ENCODE measurements around the gene VWA5B1. TPM values are rescaled to one million over a fixed set of nuclear protein-coding genes. Genes with fewer than 3 reads are reported as not detected.

The VWA5B1 gene
- total RNA-seq, 1 experiment from 2014 or later: not detected

DNA sequence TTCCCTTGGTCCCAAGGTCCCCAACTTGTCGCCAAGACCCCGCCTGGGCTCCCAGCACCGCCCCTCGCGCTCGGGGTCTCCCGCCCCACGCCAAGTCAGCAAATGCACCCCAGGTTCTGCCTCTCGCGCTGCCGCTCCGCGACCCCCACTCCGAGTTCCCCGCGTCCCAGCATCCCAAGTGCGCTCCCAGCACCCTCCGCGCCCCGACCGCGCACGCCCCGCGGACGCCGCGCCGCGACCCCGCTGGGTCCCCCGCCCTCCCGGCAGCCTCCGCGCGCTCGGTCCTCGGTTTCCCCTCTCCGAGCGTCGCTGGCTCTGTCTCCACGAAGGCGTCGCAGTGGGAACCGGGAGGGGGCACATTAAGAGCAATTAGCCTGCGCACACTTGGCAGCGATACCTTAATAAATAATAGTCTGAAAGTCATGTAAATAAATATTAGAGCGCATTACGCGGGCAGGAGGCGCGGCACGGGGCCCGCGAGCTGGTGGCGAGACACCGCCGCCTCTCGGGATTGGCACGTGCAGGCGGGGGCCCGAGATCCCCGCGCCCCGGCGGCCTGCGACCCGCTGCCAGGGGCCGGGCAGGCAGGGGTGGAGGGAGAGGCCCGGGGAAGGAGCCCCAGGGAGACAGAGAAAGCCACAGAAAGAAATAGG lies 75.9 kb downstream of the VWA5B1 start:
- DNase-seq (ENCODE audit: low read depth): no peak

DNA sequence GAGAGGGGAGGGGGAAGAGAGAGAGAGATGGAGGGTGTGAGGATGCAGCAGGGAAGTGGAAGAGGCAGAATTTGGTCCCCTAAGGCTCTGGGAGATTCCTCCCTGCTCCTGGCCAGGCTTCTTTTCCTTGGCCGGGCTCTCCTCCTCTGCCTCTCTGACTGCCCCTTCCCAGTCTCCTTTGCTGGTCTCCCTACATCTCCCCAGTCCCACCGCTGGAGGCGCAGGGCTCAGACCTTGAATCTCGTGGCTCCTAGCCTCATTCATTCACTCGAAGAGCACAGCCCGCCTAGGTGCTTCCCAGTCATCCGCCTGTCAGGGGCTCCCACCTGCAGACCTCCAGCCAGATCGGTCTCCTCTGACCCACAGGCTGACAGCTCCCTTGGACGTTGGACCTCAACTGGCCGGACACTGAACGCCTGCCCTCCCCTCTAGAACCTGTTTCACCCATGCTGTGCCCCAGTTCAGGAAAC lies 76.5 kb downstream of the VWA5B1 start:
- DNase-seq (ENCODE audit: low read depth): peak; percentile 62

DNA sequence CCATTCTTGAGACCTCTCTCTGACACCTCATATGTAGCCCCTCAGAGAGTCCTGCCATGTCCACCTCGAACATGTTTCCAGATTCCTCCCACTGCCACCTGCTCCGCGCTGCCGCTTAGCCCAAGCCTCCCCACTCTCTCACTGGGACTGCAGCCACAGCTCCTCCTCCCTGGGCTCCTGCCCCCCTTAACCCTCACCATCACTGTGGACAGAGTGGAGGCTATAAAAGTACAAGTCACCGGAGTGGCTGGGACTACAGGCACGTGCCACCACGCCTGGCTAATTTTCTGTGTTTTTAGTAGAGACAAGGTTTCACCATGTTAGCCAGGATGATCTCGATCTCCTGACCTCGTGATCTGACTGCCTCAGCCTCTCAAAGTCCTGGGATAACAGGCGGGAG lies 77.0 kb downstream of the VWA5B1 start:
- no peak for DNase-seq (ENCODE audit: low read depth)

DNA sequence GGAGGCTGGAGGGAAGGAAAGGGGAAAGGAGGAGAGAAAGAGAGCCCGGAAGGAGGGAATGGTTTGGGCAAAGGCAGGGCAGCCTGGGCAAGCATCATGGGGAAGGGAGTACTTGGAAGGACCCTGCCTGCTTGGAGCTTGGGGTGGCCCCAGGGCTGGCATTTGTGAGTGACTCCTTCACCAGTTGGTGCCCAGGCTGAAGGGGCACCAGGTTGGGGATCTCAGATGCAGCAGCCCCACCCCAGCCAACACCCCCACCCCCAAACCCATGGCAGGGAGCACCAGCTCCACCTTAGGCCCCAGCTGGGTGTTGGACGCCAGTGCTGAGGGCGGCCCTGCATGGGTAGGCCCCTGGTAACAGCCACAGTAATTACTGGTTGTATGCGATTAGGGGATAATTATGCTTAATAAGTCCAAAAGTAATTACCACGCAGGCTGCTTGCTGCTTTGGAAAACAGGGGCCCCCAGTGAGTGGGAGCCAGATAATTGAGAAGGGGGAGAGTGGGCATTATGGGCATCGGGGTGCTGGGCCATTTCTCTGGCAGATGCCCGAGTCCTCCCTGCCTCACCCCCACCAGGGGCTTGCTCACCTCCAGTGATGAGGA lies 78.3 kb downstream of the VWA5B1 start:
- no peak for DNase-seq (ENCODE audit: low read depth)

DNA sequence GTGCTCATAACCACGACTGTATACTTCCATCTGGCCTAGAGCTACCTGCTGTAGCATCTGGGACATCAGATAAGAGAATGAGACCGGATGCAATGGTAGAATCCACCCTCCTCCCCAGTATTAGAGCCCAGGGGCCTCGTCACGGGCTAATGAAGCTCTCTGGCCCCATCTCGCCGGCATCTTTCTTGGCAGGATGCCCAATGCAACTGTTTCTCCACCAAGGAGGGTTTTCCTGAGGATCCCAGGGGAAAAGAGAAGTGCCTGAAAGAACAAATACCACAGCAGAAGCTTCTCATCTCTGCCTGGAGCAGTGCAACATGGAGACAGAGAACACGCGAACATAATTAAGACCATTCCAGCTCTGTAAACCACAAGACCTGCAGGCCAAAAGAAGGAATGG lies 80.0 kb downstream of the VWA5B1 start:
- DNase-seq (ENCODE audit: low read depth): no peak

DNA sequence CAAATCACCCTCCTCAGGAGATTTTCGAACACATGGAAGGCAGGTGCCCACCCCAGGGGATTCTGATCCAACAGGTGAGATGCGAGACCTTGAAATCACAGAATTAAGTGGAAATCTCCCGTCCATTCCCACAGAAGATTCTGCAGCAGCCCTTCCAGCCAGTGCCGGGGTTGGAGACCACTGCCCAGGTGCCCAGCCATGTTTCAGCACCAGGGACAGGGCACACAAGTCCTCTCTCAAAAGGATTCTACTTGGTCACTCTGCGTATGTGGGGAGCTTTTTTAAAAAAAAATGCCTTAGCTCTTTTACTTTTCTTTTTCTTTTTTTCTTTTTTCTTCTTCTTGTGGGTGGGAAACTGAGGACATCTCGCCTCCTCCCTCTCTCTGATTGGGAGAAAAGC lies 80.7 kb downstream of the VWA5B1 start:
- no peak for DNase-seq (ENCODE audit: low read depth)

DNA sequence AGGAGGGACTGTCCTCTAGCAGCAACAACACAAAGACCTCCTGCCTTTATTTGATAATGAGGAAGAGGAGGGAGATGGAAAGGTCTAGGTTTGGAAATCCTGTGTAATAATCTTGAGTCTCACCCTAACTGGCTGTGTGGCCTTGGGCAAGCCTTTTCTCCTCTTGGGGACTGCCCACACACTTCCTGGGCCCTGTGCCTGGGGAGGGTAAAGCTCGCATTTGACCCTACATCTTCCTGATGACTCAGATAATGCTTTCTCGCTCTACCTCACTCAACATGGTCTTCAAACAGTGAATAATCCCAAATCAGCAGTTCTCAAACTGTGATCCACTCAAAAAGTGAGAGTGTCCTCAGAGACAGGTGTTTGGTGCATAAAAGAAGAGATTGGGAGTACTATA lies 81.2 kb downstream of the VWA5B1 start:
- DNase-seq (ENCODE audit: low read depth): no peak

DNA sequence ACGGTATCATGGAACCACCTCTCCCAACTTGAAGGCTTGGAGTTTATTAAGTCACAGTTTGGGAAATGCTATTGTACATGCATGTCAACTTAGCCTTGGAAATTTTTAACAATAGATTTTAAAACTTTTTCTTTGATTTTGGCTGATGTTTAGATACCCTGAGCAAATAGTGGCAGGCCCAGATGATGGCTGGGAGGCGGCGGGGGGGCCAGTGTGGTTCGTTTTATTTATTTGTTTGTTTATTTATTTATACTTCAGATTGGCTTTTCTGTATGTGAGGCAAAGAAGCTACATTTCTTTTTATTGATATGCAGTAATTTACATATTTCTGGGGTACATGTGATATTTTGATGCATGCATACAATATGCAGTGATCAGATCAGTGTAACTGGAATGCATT lies 82.0 kb downstream of the VWA5B1 start:
- no peak for DNase-seq (ENCODE audit: low read depth)

DNA sequence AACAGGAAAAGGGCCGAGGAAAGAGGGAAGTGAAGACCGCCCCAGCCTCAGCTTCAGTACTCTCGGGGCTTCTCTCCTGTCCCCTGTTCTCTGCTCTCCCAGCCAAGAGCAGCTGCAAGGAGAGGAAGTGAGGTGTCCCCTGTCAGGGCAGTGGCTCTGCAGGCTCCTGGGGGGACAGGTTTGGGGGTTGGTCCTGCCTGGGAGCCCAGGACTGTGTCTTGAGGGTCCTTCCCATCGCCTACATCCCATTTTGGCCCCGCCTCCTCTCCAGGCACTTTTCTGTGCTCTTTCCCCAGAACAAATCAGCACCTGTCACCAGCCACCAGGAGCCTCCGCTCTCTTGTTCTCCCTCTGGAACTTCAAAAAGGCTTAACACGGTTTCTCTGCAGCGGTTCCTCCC lies 82.6 kb downstream of the VWA5B1 start:
- no peak for DNase-seq (ENCODE audit: low read depth)

DNA sequence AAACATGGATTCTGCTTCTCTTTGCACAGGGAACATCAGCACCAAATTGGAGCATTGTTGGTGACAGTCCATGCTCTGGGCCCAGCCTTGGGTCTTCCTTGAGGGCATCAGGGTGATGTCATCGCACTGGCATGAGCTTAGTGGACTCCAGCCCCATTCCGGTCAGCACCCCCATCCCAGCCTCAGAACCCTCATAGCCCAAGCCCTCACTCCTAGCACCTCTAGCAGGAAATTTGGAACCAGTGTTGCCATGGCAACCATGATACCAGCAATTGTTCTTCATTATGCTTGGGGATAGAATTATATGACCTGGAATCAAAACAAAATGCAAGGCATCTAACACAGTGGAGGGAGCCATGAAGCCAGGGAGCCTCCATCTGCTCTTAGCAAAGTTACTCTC lies 83.1 kb downstream of the VWA5B1 start:
- no peak for DNase-seq (ENCODE audit: low read depth)

DNA sequence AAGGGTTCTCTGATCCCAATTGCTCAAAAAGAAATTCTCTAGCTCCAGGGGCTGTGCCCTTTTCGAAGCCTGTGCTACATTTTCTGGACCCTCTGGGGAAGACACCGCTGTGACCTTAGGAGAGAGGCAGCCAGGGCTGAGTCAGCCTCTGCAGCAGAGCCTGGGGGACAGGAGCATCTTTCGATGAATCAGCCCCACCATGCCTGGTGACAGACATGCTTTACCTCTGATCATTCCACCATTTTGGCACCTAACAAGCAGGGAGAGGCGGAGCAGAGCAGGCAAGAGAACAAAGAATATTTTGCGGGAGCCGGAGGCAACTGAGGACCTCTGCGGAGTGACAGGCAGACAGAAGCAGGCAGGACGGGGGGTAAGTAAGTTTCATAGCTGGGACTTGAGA lies 84.9 kb downstream of the VWA5B1 start:
- peak; percentile 60 for DNase-seq (ENCODE audit: low read depth)

DNA sequence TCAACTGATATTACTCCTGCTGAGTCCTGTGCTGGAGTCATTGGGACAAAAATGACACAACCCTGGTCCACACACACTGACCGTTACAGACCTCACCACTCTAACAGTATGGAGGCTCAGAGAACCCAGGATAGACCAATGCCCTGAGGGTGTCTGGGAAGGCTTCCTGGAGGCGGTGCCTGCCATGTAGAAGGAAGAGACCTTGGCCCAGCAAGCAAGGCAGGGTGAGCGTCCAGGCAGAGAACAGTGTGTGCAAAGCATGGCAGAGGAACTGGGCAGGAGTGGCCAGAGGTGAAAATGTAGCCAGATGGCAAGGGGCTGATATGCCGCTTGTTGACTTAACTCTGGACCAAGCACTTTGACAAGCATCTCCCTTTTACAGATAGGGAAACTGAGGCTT lies 85.5 kb downstream of the VWA5B1 start:
- no peak for DNase-seq (ENCODE audit: low read depth)

DNA sequence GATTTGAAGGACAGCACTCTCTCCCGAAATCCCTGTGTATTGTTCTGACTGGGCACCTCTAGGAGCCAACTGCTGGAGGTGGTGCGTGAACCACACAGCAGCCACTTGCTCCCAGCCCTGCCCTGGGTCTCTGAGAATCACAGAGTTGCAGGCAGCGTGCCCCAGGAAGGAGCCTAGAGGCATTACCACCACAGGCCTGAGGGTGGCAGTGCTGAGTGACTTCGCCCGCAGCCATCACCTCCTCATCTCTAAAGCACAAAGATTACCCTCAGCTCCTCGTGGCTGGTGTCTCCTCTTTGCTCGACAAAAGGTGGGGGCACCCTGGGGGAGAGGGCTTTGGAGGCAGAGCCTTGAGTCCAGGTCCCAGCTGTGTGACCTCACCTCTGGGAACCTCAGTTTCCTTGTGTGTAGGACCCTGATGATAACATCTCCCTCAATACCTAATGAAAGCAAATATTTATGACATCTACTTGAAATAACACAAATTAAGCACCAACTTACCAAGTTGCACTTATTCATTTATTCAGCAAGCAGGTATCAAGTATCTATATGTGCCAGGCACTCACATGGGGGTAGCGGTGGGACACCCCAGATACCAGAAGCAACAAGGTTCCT lies 86.3 kb downstream of the VWA5B1 start:
- peak; percentile 53 for DNase-seq (ENCODE audit: low read depth)

DNA sequence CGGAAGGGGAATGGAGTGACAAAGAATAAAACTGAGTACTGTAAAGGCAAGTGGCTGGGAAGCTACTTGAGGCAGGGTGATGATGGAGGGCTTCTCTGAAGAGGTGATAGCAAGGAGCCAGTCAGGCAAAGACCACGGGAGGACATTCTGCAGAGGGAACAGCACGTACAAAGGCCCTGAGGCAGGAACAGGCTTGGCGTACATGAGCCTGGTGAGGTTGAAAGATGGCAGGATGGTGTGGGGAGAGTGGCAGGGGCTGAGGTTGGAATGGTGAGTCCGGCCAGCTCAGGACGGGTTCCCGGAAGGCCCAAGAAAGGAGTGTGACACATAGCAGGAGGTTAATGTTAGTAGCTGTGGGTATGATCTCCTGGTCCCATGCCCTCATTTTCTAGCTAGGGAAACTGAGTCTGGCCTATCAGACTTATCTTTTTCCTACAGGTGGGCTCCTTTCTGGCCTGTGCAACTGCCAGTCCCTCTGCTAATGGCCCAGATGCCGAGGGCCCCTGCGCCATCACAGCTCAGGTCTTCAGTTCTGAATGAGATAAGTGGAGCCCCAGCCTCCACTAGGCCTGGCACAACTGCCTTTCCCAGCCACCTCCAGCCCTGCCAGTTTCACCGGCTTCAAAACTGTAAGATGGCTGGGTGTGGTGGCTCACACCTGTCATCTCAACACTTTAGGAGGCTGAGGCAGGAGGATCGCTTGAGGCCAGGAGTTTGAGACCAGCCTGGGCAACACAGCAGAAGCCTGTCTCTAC lies 87.0 kb downstream of the VWA5B1 start:
- no peak for DNase-seq (ENCODE audit: low read depth)

DNA sequence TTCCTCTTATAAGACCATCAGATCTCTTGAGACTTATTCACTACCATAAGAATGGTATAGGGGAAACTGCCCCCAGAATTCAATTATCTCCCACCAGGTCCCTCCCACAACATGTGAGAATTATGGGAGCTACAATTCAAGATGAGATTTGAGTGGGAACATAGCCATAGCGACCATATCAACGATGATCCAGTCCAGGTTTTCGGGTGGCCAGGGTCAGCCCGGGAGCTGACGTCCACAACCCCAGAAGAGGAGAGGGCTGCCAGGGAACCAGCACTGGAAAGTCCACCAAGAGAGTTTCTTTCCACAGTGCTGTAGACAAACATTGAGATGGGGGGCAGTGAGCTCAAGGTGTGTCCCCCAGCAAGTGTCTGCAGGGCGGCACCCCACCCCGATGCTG lies 88.4 kb downstream of the VWA5B1 start:
- no peak for DNase-seq (ENCODE audit: low read depth)

DNA sequence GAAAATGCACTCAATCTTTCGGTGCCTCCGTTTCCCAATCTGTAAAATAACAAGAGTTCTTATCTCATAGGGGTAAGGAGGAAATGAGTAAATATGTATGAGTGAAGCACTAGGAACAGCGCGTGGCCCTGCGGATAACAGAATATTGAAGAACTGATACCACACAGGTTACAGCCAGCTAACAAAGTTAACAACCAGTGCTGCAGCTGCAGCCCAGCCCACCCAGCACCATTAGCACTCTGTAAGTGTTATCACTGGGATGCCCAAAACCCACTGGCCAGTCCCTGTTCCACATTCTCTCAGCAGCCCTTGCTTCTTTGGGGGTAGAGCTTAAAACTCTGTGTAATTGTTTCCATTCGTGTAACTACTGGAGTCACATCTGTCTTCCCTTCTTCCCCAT lies 89.5 kb downstream of the VWA5B1 start:
- no peak for DNase-seq (ENCODE audit: low read depth)

DNA sequence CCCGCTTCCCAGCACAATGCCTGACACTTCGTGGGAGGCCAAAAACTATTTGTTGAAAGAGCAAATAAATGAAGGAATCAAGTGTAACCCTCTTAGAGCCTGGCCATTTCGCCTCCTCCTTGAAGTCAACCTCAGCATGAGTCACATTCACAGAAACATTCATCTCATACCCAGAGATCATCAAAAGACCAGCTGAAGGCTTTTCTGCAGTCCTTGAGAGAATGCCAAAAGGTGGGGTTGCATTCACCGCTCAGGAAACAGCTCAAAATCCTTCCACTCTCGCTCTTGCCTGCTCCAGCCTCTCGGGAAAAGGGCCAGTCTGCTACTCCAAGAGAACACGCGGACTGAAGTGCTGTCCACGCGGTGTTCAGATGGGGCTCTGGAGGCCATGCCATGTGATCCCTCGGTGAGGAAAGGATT lies 90.0 kb downstream of the VWA5B1 start:
- peak; percentile 89 for DNase-seq (ENCODE audit: low read depth)

DNA sequence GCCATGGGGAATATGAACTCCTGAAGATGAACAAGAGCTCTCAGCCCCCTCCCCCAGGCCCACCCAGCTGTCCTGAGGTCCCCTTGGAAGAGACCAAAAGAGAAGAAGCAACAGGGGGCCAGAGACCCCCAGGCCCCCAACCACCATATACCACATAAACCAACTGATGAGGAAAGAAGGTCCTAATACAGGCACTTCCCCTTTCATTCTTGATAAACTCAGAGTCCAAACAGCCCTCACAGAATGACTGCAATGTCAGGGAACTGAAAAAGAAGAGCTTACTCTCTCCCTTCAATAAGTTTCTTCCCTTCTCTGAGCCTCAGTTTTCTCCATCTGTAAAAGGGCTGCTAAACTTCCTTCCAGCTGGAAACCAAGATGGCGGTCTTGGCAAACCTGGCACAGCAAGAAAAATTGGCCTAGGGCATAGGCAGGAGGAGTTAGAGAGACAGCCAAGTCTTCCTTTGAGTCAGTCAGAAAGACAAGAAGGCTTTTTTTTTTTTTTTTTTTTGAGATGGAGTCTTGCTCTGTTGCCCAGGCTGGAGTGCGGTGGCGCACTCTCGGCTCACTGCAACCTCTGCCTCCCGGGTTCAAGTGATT lies 90.5 kb downstream of the VWA5B1 start:
- no peak for DNase-seq (ENCODE audit: low read depth)

DNA sequence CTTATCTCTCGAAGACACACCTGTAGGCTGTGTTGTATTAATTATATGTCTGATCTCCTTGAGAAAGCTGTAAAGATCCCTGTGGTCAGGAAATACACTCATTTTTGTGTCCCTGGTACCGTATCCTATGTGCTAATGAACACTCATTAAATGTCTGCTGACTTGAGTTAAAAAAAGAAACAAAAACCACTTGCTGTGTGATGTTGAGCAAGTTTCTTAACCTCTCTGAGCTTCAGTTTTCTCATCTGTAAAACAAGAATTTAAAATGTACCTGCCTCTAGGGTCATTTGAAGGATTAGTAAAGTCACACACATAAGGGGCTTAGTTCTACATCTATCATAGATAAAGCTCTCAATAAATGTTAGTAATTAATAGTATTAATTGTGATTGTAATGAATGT lies 91.3 kb downstream of the VWA5B1 start:
- no peak for DNase-seq (ENCODE audit: low read depth)

DNA sequence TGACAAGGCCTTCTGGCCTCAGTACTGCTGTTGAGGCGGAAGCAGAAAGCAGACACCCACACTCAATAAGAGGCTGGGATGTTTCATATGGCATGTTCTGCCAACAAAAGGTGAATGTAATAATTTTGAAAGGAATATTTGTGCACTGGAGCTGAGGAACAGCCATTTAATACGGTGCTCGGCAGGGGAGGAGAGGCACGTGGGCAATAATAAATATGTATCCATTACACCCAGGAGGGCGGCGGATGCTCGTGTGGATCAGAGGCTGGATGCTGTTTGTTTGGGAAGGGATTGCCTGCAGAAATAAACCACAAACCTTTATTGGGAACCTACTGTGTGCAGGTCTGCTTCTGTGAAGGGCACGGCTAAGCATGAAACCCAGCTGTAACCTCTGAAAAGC lies 92.0 kb downstream of the VWA5B1 start:
- DNase-seq (ENCODE audit: low read depth): no peak

DNA sequence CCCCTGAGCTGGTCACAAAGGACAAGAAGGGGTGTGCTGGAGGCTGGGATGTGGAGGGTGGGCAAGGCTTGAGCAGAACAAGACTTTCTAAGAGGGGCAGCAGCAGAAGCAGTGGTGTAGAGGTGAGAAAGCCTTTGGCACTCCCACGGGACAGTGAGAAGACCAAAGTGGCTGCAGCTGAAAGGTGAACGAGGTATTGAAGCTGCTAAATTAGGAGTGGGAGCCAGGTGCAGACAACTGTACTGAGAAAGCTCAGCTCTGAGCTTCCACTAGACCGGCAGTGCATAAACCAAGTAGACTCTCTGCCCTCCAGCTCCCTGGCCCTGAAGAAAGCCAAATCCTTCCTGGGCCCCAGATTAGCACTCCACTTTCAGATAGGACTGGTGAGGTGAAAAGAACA lies 93.0 kb downstream of the VWA5B1 start:
- no peak for DNase-seq (ENCODE audit: low read depth)

DNA sequence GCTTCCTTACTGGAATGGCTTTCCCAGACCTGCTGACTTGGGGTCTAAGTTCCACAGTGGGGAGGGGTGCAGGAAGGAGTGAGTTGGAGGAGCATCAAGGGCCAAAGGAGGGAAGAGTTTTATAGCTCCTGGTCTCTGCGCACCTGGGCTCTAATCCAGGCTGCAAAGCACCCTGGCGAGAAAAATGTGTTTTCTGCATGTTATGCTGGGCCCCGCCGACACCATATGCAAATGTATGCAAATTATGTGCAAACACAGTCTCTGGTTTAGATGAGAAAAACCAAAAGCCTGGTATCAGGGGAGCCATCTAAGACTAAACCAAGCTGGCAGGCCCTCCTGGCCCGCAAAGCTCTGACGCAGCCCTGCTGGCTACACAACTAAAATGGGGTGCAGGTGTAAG lies 95.0 kb downstream of the VWA5B1 start:
- no peak for DNase-seq (ENCODE audit: low read depth)
